Tibial artery (tissue), 4 donors: ENCODE measurements around the gene UNC5A.

Source experiments
- DNase-seq, 2 donors: peaks; one replicate each; pipeline ENCODE4 v3.0.0-alpha.2; 2019
- H3K27ac ChIP-seq, 2 donors: fragments of 200-600 bp; sonication (generic) in 1 of 2; 1 replicate in 1 of 2; 2 replicates in 1 of 2; pipeline ENCODE4 v1.5.1; 2018 to 2019; ENCODE audit warnings: mild to moderate bottlenecking in 1 of 2
- H3K27me3 ChIP-seq, 2 donors: fragments of 200-600 bp; sonication (generic) in 1 of 2; one replicate each; pipeline versions ENCODE4 v1.5.1 to v1.6.0; 2016 to 2019
- H3K36me3 ChIP-seq, 3 donors: fragments of 200-600 bp; sonication (generic) in 2 of 3; one replicate each; pipeline ENCODE4 v1.5.1; 2016 to 2019; ENCODE audit warnings: mild to moderate bottlenecking in 2 of 3
- H3K4me1 ChIP-seq, 4 donors: fragments of 200-600 bp; sonication (generic) in 2 of 4; 1 replicate in 3 of 4; 2 replicates in 1 of 4; pipeline ENCODE4 v1.5.1; 2016 to 2019
- H3K4me3 ChIP-seq, 2 donors: fragments of 200-600 bp; sonication (generic) in 1 of 2; 1 replicate in 1 of 2; 2 replicates in 1 of 2; pipeline ENCODE4 v1.5.1; 2018 to 2019; ENCODE audit warnings: mild to moderate bottlenecking in 2 of 2
- H3K9me3 ChIP-seq, 3 donors: fragments of 200-600 bp; sonication (generic) in 1 of 3; one replicate each; pipeline ENCODE4 v1.5.1; 2016 to 2019
- intact Hi-C: fragments of 100-400 bp; cut with DNase I; formaldehyde crosslinking; loops from one replicate; pipeline ENCODE4 v1.15.0; 2023; ENCODE audit warnings: low total_unique reads
- TF ChIP-seq, protein P1 (sequence below), 2 experiments: fragments of 200-600 bp in 1 of 2; fragments of 450-650 bp in 1 of 2; IDR thresholded peaks; one replicate each; pipeline ENCODE4 v1.5.1; 2017 to 2019; ENCODE audit warnings: antibody characterized with exemption in 2 of 2, mild to moderate bottlenecking in 1 of 2, moderate library complexity in 1 of 2

UNC5A gene

DNA sequence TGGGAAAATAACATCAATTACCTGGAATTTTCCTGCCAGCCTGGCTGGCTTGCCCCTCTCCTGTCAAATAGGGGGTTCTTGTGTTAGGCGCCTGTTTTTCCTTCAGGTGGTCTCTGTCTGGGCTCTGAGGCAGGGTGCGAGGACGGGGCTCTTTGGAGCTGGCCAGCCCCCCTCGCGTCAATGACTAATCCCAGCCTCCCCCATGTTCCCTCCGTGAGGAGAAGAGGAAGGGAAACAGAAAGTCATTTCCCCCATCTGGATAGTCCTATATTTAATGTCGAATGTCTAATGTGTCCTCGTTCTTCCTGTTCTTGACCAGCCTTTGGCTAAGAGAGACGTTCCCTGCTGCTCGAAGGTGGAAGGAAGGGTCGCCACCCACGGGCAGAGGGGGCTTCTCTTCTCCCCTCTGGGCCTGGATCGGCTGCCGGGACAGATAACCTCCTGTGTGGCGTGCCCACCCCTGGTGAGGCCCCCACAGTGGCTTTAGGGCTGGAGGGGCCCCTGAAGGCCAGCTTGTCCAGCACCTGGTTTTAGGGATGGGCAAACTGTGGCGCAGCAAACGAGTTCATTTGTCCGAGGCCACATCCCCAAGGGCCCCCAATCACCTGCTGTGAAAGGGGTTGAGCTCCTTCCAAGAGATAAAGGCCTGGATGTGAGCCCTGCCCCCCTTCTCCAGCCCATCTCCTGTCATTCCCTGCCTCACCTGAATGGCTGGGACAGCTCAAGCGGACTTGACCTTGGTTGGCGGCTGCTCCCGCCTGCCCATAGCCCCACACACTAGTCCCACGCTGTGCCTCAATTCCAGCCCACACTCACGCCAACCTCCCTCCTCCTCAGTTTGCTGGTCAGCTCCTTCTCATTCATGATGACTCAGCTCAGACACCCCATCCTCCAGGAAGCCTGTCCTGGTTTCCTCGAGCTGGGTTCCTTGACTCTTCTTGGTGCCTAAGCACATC is 35.9 kb upstream of the UNC5A start:
- DNase-seq: peak in 1 of 2 donors; percentile 43
- Histone ChIP-seq H3K4me1 (no peaks in the 10 kb centered on the region), H3K27me3 (peaks cover 0 to 14% of the 10 kb centered on the region in 2 donors), H3K9me3 (no peaks in the 10 kb centered on the region), H3K27ac (no peak overlapping the region), H3K4me3 (no peak overlapping the region), H3K36me3 (no peaks in the 10 kb centered on the region)
- intact Hi-C loops: no loop called here
- TF ChIP-seq, protein P1, sequence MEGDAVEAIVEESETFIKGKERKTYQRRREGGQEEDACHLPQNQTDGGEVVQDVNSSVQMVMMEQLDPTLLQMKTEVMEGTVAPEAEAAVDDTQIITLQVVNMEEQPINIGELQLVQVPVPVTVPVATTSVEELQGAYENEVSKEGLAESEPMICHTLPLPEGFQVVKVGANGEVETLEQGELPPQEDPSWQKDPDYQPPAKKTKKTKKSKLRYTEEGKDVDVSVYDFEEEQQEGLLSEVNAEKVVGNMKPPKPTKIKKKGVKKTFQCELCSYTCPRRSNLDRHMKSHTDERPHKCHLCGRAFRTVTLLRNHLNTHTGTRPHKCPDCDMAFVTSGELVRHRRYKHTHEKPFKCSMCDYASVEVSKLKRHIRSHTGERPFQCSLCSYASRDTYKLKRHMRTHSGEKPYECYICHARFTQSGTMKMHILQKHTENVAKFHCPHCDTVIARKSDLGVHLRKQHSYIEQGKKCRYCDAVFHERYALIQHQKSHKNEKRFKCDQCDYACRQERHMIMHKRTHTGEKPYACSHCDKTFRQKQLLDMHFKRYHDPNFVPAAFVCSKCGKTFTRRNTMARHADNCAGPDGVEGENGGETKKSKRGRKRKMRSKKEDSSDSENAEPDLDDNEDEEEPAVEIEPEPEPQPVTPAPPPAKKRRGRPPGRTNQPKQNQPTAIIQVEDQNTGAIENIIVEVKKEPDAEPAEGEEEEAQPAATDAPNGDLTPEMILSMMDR (IDR thresholded peaks at IDR 0.05): no peak

DNA sequence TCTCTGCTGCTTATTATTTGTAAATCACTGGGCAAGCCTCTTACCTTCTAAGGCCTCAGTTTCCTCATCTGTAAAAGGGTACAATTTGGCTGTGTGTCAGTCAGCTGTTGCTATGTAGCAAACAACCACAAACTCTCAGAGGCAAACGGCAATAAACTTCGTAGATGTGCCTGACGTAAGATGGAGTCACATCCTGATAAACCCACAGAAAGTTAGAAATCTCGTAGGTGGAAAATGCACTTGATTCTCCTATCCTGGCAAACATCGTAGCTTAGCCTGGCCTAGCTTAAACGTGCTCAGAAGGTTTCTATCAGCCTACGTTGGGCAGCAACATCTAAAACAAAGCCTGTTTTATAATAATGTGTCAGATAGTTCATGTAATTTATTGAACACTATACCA is 35.0 kb upstream of the UNC5A start:
- Histone ChIP-seq H3K36me3 (no peaks in the 10 kb centered on the region), H3K9me3 (no peaks in the 10 kb centered on the region), H3K27me3 (peaks cover 0 to 20% of the 10 kb centered on the region in 2 donors), H3K27ac (no peak overlapping the region), H3K4me1 (no peaks in the 10 kb centered on the region), H3K4me3 (no peak overlapping the region)
- intact Hi-C loops: no loop called here
- peak in 1 of 2 donors; percentile 23 for DNase-seq
- TF ChIP-seq, protein P1 (IDR thresholded peaks at IDR 0.05): no peak

DNA sequence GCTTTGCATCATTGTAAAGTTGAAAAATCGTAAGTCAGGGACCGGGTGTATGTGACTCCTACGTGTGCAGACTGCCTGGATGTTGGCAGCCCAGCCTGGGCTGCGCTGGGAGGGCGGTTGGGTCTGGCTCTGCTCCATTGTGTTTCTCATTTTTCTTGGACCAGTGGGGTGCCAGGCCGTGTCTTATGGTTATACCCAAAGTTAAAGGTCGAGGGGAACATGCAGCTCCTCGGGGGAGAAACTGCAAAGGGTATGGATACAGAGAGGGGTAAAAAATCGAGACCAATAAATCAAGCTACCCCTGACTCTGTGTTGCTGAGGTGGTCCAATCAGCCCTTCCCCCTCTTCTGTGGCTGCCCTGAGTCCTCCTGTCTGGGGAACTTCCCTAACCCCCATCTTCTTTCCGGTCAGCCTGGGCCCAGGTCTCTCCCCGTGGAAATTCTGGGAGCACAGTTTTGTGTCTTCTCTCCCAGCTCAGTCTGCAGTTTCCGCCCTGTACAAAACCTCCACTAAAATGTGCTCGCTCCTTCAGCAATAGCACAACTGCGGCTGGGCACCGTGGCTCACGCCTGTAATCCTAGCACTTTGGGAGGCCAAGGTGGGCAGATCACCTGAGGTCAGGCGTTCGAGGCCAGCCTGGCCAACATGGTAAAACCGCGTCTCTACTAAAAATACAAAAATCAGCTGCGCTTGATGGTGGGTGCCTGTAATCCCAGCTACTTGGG is 34.1 kb upstream of the UNC5A start:
- Histone ChIP-seq H3K36me3 (no peaks in the 10 kb centered on the region), H3K9me3 (no peaks in the 10 kb centered on the region), H3K27ac (no peak overlapping the region), H3K27me3 (peaks cover 0 to 28% of the 10 kb centered on the region in 2 donors), H3K4me3 (no peak overlapping the region), H3K4me1 (no peaks in the 10 kb centered on the region)
- TF ChIP-seq, protein P1 (IDR thresholded peaks at IDR 0.05): no peak
- intact Hi-C loops: no loop called here
- peak in 1 of 2 donors; percentile 27 for DNase-seq

DNA sequence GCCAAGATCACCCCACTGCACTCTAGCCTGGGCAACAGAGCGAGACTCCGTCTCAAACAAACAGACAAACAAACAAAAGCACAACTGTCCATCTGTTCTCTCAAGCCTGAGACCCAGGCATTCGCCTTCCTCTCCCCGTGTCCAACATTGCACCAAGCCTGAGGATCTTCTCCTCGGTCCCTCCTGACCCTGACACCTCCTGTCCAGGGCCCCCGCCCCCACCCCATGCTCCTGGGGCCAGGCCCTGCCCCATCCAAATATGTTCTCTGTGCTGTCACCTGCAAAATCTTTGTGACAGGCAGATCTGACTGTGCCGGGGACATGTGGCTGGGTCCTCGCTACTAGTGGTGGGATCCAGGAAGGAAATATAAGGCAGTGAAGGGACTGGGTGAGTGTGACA is 33.4 kb upstream of the UNC5A start:
- H3K9me3 ChIP-seq: no peaks in the 10 kb centered on the region
- TF ChIP-seq, protein P1 (IDR thresholded peaks at IDR 0.05): no peak
- peaks cover 0 to 28% of the 10 kb centered on the region in 2 donors for H3K27me3 ChIP-seq
- intact Hi-C loops: no loop called here
- no peak overlapping the region for H3K27ac ChIP-seq
- no peak overlapping the region for H3K4me3 ChIP-seq
- no peaks in the 10 kb centered on the region for H3K4me1 ChIP-seq
- H3K36me3 ChIP-seq: no peaks in the 10 kb centered on the region
- DNase-seq: peak in 1 of 2 donors; percentile 24

GRCh38 chr5:176778921-176779465 is 31.4 kb upstream of the UNC5A start:
- no peaks in the 10 kb centered on the region for H3K36me3 ChIP-seq
- TF ChIP-seq, protein P1 (IDR thresholded peaks at IDR 0.05): no peak
- no peak overlapping the region for H3K4me3 ChIP-seq
- H3K27ac ChIP-seq: no peak overlapping the region
- peaks cover 0 to 24% of the 10 kb centered on the region in 2 donors for H3K27me3 ChIP-seq
- DNase-seq: peak in 1 of 2 donors; percentile 13
- no peaks in the 10 kb centered on the region for H3K4me1 ChIP-seq
- H3K9me3 ChIP-seq: no peaks in the 10 kb centered on the region
- intact Hi-C loops: no loop called here
